HEK293 (cell line): Measurements from ENCODE around the gene CRYBG1.
A peak's percentile ranks its signal among the peaks of the same experiment; 100 is the strongest.

Experiments used
- CTCF ChIA-PET: fragments of 350-600 bp; formaldehyde crosslinking; extraction: SDS; loops from one replicate; lab custom pipeline; 2021; ENCODE audit warnings: antibody characterized with exemption; lab: Yijun Ruan, JAX
- POLR2A ChIA-PET: fragments of 300-600 bp; formaldehyde crosslinking; extraction: SDS; loops from one replicate; lab custom pipeline; 2020; ENCODE audit warnings: antibody characterized with exemption, inconsistent platforms; lab: Yijun Ruan, JAX
- H3K27ac ChIP-seq: fragments of 200-500 bp; sonication (Bioruptor generic); 2 replicates; pipeline ENCODE4 v1.5.1; 2014; ENCODE audit warnings: low read depth, low read length, control low read depth, inconsistent platforms; ENCODE audit errors: extremely low read depth
- H3K36me3 ChIP-seq, 2 experiments: fragments of 200-500 bp in 1 of 2; sonication (Bioruptor generic) in 1 of 2; 1 replicate in 1 of 2; 2 replicates in 1 of 2; pipeline ENCODE4 v1.5.1; 2014 to 2017; ENCODE audit warnings: inconsistent platforms in 2 of 2, low read length in 2 of 2; ENCODE audit not compliant: control insufficient read depth in 2 of 2, insufficient read depth in 1 of 2
- H3K4me1 ChIP-seq: fragments of 200-500 bp; sonication (Bioruptor generic); 2 replicates; pipeline ENCODE4 v1.5.1; 2014; ENCODE audit warnings: mild to moderate bottlenecking, low read length, inconsistent platforms; ENCODE audit not compliant: control insufficient read depth, insufficient read depth
- H3K4me3 ChIP-seq: 2 replicates; pipeline ENCODE4 v1.5.1; 2011; ENCODE audit warnings: low read depth, mild to moderate bottlenecking, control low read depth, low read length, moderate library complexity
- H3K9me3 ChIP-seq: fragments of 200-500 bp; sonication (Bioruptor generic); 2 replicates; pipeline ENCODE4 v1.5.1; 2014; ENCODE audit warnings: low read depth, low read length, inconsistent platforms; ENCODE audit not compliant: control insufficient read depth, insufficient read depth
- EGR2 ChIP-seq: fragments of 450-650 bp; formaldehyde crosslinking; IDR thresholded peaks from 2 replicates; pipeline ENCODE4 v1.5.1; 2016; ENCODE audit warnings: low read depth, missing biosample characterization, missing genetic modification characterization
- GLIS2 ChIP-seq: fragments of 450-650 bp; formaldehyde crosslinking; IDR thresholded peaks from 2 replicates; pipeline ENCODE4 v1.5.1; 2016; ENCODE audit warnings: missing biosample characterization, missing genetic modification characterization
- PBX3 ChIP-seq: sonication (generic); formaldehyde crosslinking; IDR thresholded peaks from 2 replicates; pipeline ENCODE4 v1.8.1; 2022; ENCODE audit warnings: mild to moderate bottlenecking, moderate library complexity, missing genetic modification reagents
- SP2 ChIP-seq: fragments of 450-650 bp; formaldehyde crosslinking; IDR thresholded peaks from 2 replicates; pipeline ENCODE4 v1.5.1; 2016; ENCODE audit warnings: missing biosample characterization, missing genetic modification characterization
- TRIM28 ChIP-seq: IDR thresholded peaks from 2 replicates; pipeline ENCODE4 v1.6.1; 2011; ENCODE audit warnings: low read length, control low read depth, borderline replicate concordance
- ZBTB17 ChIP-seq: fragments of 450-650 bp; formaldehyde crosslinking; IDR thresholded peaks from 2 replicates; pipeline ENCODE4 v1.5.1; 2016; ENCODE audit warnings: missing biosample characterization, missing genetic modification characterization
- ZBTB20 ChIP-seq: fragments of 450-650 bp; formaldehyde crosslinking; IDR thresholded peaks from 2 replicates; pipeline ENCODE4 v1.5.1; 2016; ENCODE audit warnings: missing biosample characterization, missing genetic modification characterization
- ZBTB26 ChIP-seq: fragments of 450-650 bp; formaldehyde crosslinking; optimal IDR thresholded peaks from 2 replicates; pipeline ENCODE3; 2016; ENCODE audit warnings: missing biosample characterization, mild to moderate bottlenecking, missing genetic modification characterization
- ZFHX2 ChIP-seq: fragments of 450-650 bp; formaldehyde crosslinking; conservative IDR thresholded peaks from 2 replicates; pipeline ENCODE4 v1.5.1; 2016; ENCODE audit warnings: missing biosample characterization, missing genetic modification characterization
- ZNF132 ChIP-seq: fragments of 450-650 bp; formaldehyde crosslinking; IDR thresholded peaks from 2 replicates; pipeline ENCODE4 v1.5.1; 2017; ENCODE audit warnings: missing biosample characterization, missing genetic modification characterization, borderline replicate concordance
- ZNF311 ChIP-seq: fragments of 450-650 bp; formaldehyde crosslinking; IDR thresholded peaks from 2 replicates; pipeline ENCODE4 v1.5.1; 2017; ENCODE audit warnings: missing biosample characterization, missing genetic modification characterization, borderline replicate concordance
- ZNF513 ChIP-seq: fragments of 450-650 bp; IDR thresholded peaks from 2 replicates; pipeline ENCODE4 v1.5.1; 2018; ENCODE audit warnings: missing biosample characterization, missing genetic modification characterization
- ZXDB ChIP-seq: fragments of 450-650 bp; formaldehyde crosslinking; IDR thresholded peaks from 2 replicates; pipeline ENCODE4 v1.5.1; 2016; ENCODE audit warnings: missing biosample characterization, missing genetic modification characterization
- TF ChIP-seq, protein P1 (sequence below): fragments of 450-650 bp; formaldehyde crosslinking; IDR thresholded peaks from 2 replicates; pipeline ENCODE4 v1.5.1; 2016; ENCODE audit warnings: missing biosample characterization, missing genetic modification characterization
- TF ChIP-seq, protein P2 (sequence below): fragments of 450-650 bp; formaldehyde crosslinking; IDR thresholded peaks from 2 replicates; pipeline ENCODE4 v1.5.1; 2016; ENCODE audit warnings: missing biosample characterization, missing genetic modification characterization
- TF ChIP-seq, protein P3 (sequence below): fragments of 450-650 bp; formaldehyde crosslinking; IDR thresholded peaks from 2 replicates; pipeline ENCODE4 v1.5.0; 2017; ENCODE audit warnings: missing biosample characterization, missing genetic modification characterization, borderline replicate concordance
- TF ChIP-seq, protein P4 (sequence below): fragments of 450-650 bp; formaldehyde crosslinking; IDR thresholded peaks from 2 replicates; pipeline ENCODE4 v1.5.1; 2016; ENCODE audit warnings: missing biosample characterization, missing genetic modification characterization

CRYBG1 gene

DNA sequence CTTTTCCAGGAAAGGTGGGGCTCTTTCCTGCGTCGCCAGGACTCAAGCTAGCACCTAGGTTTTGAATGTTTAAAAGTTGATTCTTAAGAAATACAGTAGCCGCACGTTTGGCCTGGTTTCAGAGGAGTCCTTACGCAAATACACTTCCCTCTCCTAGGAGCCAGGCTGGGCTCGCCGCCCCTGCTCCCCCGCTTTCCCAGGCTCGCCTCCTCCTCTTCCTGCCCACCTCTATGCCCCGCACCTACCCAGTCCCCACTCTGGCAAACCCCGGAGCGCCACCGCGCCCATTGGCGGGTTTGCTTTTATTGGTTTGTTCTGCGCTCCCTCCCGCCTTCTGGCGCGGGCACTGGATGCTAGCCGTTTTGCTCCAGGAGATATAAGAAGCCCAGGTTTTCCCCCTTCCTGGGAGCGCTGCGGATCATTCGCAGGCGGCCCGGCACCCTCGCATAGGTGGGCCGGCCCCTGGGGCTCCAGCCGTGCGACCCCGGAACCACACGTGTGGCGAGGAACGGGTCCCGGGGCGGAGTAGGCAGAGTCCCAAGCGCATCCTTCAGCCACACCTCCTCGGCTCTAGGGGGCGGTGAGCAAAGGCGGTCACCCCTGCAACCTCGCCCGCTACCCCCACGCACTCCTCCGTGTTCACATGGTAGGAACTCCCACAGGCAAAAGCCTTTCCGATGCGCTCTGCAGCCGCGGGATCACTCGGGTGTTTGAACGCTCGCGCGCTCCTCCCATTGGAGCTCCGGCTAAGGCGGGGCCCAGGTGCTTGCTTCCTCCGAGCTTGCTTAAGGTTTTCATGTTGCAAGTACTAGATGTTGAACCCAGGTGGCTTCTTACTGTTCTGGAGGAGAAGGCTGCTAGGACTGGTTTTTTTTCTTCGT, 149.8 kb downstream of the CRYBG1 start:
- CTCF ChIA-PET: interaction anchor here (0.6 to 1.0 kb wide), 3 partner anchors 62 to 710 kb away, joined by 3 to 4 read pairs (median 3); no protein-coding TSS in a partner anchor
- Histone ChIP-seq H3K4me1 (no peaks in the 10 kb centered on the region), H3K4me3 (peak overlapping the region; percentile 56), H3K9me3 (no peaks in the 10 kb centered on the region), H3K27ac (no peak overlapping the region), H3K36me3 (no peaks in the 10 kb centered on the region)
- POLR2A ChIA-PET: interaction anchor here (0.7 kb wide), 1 partner anchor 32 kb away, joined by 4 read pairs; no protein-coding TSS in a partner anchor
- peak; percentile 78; the same call in 1 of the 2 replicates for TF ChIP-seq PBX3 (CRISPR knock-in tag)
- peak; percentile 39; the same call in 1 of the 2 replicates for TF ChIP-seq ZBTB17 (tag by site-specific recombination)
- TF ChIP-seq ZNF513 (tag by site-specific recombination): no peak
- TF ChIP-seq SP2 (tag by site-specific recombination): peak; percentile 40
- peak; percentile 7; the same call in 1 of the 2 replicates for TF ChIP-seq TRIM28
- no peak for TF ChIP-seq ZNF132 (tag by site-specific recombination)
- TF ChIP-seq, protein P1, sequence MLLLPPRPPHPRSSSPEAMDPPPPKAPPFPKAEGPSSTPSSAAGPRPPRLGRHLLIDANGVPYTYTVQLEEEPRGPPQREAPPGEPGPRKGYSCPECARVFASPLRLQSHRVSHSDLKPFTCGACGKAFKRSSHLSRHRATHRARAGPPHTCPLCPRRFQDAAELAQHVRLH (tag by site-specific recombination): 0 out of 2 replicates have a peak, but pooled peaks have one; percentile 37
- TF ChIP-seq ZNF311 (tag by site-specific recombination): no peak
- TF ChIP-seq, protein P2, sequence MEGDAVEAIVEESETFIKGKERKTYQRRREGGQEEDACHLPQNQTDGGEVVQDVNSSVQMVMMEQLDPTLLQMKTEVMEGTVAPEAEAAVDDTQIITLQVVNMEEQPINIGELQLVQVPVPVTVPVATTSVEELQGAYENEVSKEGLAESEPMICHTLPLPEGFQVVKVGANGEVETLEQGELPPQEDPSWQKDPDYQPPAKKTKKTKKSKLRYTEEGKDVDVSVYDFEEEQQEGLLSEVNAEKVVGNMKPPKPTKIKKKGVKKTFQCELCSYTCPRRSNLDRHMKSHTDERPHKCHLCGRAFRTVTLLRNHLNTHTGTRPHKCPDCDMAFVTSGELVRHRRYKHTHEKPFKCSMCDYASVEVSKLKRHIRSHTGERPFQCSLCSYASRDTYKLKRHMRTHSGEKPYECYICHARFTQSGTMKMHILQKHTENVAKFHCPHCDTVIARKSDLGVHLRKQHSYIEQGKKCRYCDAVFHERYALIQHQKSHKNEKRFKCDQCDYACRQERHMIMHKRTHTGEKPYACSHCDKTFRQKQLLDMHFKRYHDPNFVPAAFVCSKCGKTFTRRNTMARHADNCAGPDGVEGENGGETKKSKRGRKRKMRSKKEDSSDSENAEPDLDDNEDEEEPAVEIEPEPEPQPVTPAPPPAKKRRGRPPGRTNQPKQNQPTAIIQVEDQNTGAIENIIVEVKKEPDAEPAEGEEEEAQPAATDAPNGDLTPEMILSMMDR: 0 out of 2 replicates have a peak, but pooled peaks have one; percentile 22
- TF ChIP-seq, protein P3, sequence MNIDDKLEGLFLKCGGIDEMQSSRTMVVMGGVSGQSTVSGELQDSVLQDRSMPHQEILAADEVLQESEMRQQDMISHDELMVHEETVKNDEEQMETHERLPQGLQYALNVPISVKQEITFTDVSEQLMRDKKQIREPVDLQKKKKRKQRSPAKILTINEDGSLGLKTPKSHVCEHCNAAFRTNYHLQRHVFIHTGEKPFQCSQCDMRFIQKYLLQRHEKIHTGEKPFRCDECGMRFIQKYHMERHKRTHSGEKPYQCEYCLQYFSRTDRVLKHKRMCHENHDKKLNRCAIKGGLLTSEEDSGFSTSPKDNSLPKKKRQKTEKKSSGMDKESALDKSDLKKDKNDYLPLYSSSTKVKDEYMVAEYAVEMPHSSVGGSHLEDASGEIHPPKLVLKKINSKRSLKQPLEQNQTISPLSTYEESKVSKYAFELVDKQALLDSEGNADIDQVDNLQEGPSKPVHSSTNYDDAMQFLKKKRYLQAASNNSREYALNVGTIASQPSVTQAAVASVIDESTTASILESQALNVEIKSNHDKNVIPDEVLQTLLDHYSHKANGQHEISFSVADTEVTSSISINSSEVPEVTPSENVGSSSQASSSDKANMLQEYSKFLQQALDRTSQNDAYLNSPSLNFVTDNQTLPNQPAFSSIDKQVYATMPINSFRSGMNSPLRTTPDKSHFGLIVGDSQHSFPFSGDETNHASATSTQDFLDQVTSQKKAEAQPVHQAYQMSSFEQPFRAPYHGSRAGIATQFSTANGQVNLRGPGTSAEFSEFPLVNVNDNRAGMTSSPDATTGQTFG (tag by site-specific recombination): no peak
- peak; percentile 73; the same call in 1 of the 2 replicates for TF ChIP-seq ZXDB (tag by site-specific recombination)
- TF ChIP-seq, protein P4, sequence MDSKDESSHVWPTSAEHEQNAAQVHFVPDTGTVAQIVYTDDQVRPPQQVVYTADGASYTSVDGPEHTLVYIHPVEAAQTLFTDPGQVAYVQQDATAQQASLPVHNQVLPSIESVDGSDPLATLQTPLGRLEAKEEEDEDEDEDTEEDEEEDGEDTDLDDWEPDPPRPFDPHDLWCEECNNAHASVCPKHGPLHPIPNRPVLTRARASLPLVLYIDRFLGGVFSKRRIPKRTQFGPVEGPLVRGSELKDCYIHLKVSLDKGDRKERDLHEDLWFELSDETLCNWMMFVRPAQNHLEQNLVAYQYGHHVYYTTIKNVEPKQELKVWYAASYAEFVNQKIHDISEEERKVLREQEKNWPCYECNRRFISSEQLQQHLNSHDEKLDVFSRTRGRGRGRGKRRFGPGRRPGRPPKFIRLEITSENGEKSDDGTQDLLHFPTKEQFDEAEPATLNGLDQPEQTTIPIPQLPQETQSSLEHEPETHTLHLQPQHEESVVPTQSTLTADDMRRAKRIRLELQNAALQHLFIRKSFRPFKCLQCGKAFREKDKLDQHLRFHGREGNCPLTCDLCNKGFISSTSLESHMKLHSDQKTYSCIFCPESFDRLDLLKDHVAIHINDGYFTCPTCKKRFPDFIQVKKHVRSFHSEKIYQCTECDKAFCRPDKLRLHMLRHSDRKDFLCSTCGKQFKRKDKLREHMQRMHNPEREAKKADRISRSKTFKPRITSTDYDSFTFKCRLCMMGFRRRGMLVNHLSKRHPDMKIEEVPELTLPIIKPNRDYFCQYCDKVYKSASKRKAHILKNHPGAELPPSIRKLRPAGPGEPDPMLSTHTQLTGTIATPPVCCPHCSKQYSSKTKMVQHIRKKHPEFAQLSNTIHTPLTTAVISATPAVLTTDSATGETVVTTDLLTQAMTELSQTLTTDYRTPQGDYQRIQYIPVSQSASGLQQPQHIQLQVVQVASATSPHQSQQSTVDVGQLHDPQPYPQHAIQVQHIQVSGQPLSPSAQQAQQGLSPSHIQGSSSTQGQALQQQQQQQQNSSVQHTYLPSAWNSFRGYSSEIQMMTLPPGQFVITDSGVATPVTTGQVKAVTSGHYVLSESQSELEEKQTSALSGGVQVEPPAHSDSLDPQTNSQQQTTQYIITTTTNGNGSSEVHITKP: peak; percentile 86
- peak; percentile 95 for TF ChIP-seq ZFHX2 (tag by site-specific recombination)
- TF ChIP-seq EGR2: peak; percentile 90
- 0 out of 2 replicates have a peak, but pooled peaks have one; percentile 17 for TF ChIP-seq ZBTB20 (tag by site-specific recombination)
- peak; percentile 13 for TF ChIP-seq ZBTB26 (tag by site-specific recombination)
- peak; percentile 67; the same call in 1 of the 2 replicates for TF ChIP-seq GLIS2 (tag by site-specific recombination)
- TF ChIP-seq, all 188 proteins: peak for 13
